ENCODE data around the gene SUMO1. TPM values are rescaled to one million over a fixed set of nuclear protein-coding genes. Genes with fewer than 3 reads are reported as not detected.

The SUMO1 gene
- polyA plus RNA-seq, 3 donors, result 30.4 to 159 (median 156) TPM

GRCh38 chr2:202158796-202159195, 79.6 kb downstream of the SUMO1 start:
- no peaks in the 10 kb centered on the region for H3K9me3 Mint-ChIP-seq
- H3K27me3 ChIP-seq (ENCODE audit: control insufficient read depth in 2 of 2, insufficient read depth in 2 of 2, low read length in 2 of 2), result no peaks in the 10 kb centered on the region
- 86% methylated on average over 4 of the region's 5 CpGs for WGBS (ENCODE audit: insufficient coverage)
- no peaks in the 10 kb centered on the region for H3K36me3 Mint-ChIP-seq
- no peak for TF ChIP-seq CTCF (IDR thresholded peaks at IDR 0.05)
- no peak overlapping the region for H3K4me3 ChIP-seq (replicated peaks in 1 of 3; ENCODE audit: low read depth in 2 of 3, low read length in 3 of 3)
- H3K27ac Mint-ChIP-seq, result no peak overlapping the region
- no peak overlapping the region for H3K27ac ChIP-seq (ENCODE audit: low read depth in 1 of 2, low read length in 2 of 2)
- H3K4me2 ChIP-seq (replicated peaks; ENCODE audit: extremely low read depth, low read length, poor library complexity, severe bottlenecking), result no peak overlapping the region
- no peak overlapping the region for H3K4me3 Mint-ChIP-seq
- H3K27me3 Mint-ChIP-seq (ENCODE audit: low read depth in 3 of 3), result peaks cover 1 to 7% (median 4%) of the 10 kb centered on the region in 3 donors
- intact Hi-C loops (cut with micrococcal nuclease), result no loop called here
- H3K79me2 ChIP-seq (ENCODE audit: insufficient read depth, low read length), result no peaks in the 10 kb centered on the region
- H3K9ac ChIP-seq (ENCODE audit: insufficient read depth, low read length, poor library complexity, severe bottlenecking), result no peak overlapping the region
- H3K4me1 ChIP-seq (ENCODE audit: control insufficient read depth in 1 of 2, insufficient read depth in 2 of 2, low read length in 2 of 2), result no peaks in the 10 kb centered on the region
- no peak for DNase-seq
- H3K36me3 ChIP-seq (replicated peaks in 1 of 2; ENCODE audit: control insufficient read depth in 1 of 2, insufficient read depth in 2 of 2, low read length in 2 of 2), result no peaks in the 10 kb centered on the region
- no peaks in the 10 kb centered on the region for H3K4me1 Mint-ChIP-seq
- H3K9me3 ChIP-seq (replicated peaks in 1 of 2; ENCODE audit: control insufficient read depth in 1 of 2, insufficient read depth in 1 of 2, low read length in 2 of 2), result no peaks in the 10 kb centered on the region
- no peak overlapping the region for H2AFZ ChIP-seq (ENCODE audit: insufficient read depth, low read depth, low read length, poor library complexity, severe bottlenecking)
- H4K20me1 ChIP-seq (ENCODE audit: insufficient read depth, low read length), result no peaks in the 10 kb centered on the region

GRCh38 chr2:202157211-202157990, 81.0 kb downstream of the SUMO1 start:
- no peak for TF ChIP-seq CTCF (IDR thresholded peaks at IDR 0.05)
- intact Hi-C loops (cut with micrococcal nuclease), result no loop called here
- H3K27ac Mint-ChIP-seq, result no peak overlapping the region
- no peaks in the 10 kb centered on the region for H3K36me3 Mint-ChIP-seq
- Histone ChIP-seq H3K36me3 (replicated peaks in 1 of 2; ENCODE audit: control insufficient read depth in 1 of 2, insufficient read depth in 2 of 2, low read length in 2 of 2) (no peaks in the 10 kb centered on the region), H3K27ac (ENCODE audit: low read depth in 1 of 2, low read length in 2 of 2) (no peak overlapping the region), H4K20me1 (ENCODE audit: insufficient read depth, low read length) (no peaks in the 10 kb centered on the region), H3K79me2 (ENCODE audit: insufficient read depth, low read length) (no peaks in the 10 kb centered on the region), H3K4me3 (replicated peaks in 1 of 3; ENCODE audit: low read depth in 2 of 3, low read length in 3 of 3) (no peak overlapping the region), H3K4me2 (replicated peaks; ENCODE audit: extremely low read depth, low read length, poor library complexity, severe bottlenecking) (no peak overlapping the region), H3K27me3 (ENCODE audit: control insufficient read depth in 2 of 2, insufficient read depth in 2 of 2, low read length in 2 of 2) (no peaks in the 10 kb centered on the region), H3K9me3 (replicated peaks in 1 of 2; ENCODE audit: control insufficient read depth in 1 of 2, insufficient read depth in 1 of 2, low read length in 2 of 2) (no peaks in the 10 kb centered on the region), H2AFZ (ENCODE audit: insufficient read depth, low read depth, low read length, poor library complexity, severe bottlenecking) (no peak overlapping the region), H3K4me1 (ENCODE audit: control insufficient read depth in 1 of 2, insufficient read depth in 2 of 2, low read length in 2 of 2) (no peaks in the 10 kb centered on the region), H3K9ac (ENCODE audit: insufficient read depth, low read length, poor library complexity, severe bottlenecking) (no peak overlapping the region)
- H3K4me1 Mint-ChIP-seq, result no peaks in the 10 kb centered on the region
- 88% methylated on average over 2 of the region's 4 CpGs for WGBS (ENCODE audit: insufficient coverage)
- H3K27me3 Mint-ChIP-seq (ENCODE audit: low read depth in 3 of 3), result peaks cover 3 to 9% (median 7%) of the 10 kb centered on the region in 3 donors
- no peak overlapping the region for H3K4me3 Mint-ChIP-seq
- H3K9me3 Mint-ChIP-seq, result peaks cover 0 to 3% (median 0%) of the 10 kb centered on the region in 7 donors
- DNase-seq, result no peak

Small RNAs within 50 kb of the gene (small RNA-seq; reads per million reads assigned to genes)
- gene AC079354.2 (ENCODE audit: insufficient read length, low read depth), result not detected
- gene RF00575 (ENCODE audit: insufficient read length, low read depth), result not detected
- gene SNORD70 (ENCODE audit: insufficient read length, low read depth), result 2,456 reads per million, percentile 99 among the genes with 10 or more reads in this experiment

Other genes with a start within 250 kb of the SUMO1 start
- gene FZD7, start 204.7 kb downstream of the SUMO1 start, polyA plus RNA-seq, result under 1 TPM in 2 of 3 donors, not detected in 1; 0.05 to 0.28 TPM
- gene KIAA2012, start 165.3 kb downstream of the SUMO1 start, polyA plus RNA-seq, result not detected
- gene NOP58, start 27.2 kb upstream of the SUMO1 start, polyA plus RNA-seq, result 10 to 100 TPM; 19.4 to 25.4 (median 22.5) TPM
- gene BMPR2, start 137.7 kb upstream of the SUMO1 start, polyA plus RNA-seq, result 1 to 10 TPM; 4.1 to 6.4 (median 4.8) TPM